Measurements from ENCODE around the gene ITPA.

The ITPA gene

DNA sequence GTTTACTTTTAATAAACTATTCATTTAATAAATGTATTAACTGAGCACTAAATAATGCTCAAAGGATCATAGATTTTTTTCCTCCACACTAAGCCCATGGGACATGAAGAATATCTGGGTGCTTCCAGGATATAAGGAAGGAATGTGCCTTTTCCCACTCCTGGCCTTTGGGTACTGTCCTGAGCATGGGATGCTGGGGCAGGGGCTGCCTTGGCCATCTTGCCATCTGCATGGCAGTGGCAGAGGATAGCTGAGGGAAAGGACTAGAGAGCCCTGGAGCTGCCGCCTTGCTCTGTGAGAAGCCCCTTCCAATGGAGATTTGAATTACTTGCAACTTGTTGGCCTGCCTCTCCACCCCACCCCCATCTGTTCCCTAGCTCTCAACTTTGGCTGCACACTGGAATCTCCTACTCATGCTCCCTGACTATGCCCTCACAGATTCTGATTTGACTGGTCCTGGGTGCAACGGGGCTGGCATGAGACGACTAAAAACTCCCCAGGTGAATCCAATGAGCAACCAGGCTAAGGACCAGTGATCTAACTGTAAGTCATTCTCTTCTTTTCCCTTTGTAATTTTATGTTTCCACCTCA, 20.4 kb upstream of the ITPA start:
- no peak overlapping the region for H3K4me3 ChIP-seq (ENCODE audit: low read depth, low read length)
- TF ChIP-seq, protein P1, sequence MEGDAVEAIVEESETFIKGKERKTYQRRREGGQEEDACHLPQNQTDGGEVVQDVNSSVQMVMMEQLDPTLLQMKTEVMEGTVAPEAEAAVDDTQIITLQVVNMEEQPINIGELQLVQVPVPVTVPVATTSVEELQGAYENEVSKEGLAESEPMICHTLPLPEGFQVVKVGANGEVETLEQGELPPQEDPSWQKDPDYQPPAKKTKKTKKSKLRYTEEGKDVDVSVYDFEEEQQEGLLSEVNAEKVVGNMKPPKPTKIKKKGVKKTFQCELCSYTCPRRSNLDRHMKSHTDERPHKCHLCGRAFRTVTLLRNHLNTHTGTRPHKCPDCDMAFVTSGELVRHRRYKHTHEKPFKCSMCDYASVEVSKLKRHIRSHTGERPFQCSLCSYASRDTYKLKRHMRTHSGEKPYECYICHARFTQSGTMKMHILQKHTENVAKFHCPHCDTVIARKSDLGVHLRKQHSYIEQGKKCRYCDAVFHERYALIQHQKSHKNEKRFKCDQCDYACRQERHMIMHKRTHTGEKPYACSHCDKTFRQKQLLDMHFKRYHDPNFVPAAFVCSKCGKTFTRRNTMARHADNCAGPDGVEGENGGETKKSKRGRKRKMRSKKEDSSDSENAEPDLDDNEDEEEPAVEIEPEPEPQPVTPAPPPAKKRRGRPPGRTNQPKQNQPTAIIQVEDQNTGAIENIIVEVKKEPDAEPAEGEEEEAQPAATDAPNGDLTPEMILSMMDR (conservative IDR thresholded peaks at IDR 0.05; ENCODE audit: low read depth, low read length) = no peak
- no peak for DNase-seq (ENCODE audit: low read depth)

DNA sequence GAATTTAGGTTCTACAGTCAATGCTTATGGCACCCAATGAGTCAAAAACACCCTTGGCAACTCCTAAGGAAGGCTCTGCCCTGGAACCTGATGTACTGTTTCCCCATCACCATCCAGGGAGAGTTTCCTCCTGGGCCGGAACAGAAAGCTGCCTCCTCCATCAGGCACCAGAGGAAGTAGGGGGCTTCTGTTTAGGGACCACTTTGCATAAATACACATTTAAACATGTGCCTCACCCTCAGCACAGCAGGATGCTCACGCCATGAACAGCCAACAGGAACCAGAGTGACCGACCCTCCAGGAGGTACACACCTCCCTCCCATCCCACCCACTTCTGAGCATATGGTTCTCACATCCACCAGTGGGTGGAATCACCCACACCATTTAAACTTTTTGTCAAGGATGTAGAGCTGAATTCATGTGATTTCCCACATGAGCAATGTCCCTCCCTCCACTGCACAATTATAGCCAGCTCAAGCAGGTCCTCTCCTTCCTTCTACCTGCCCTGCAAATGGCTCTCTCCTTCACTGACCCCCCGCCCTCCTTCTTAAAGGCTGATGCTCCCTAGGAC, 19.7 kb upstream of the ITPA start:
- H3K4me3 ChIP-seq (ENCODE audit: low read depth, low read length) = no peak overlapping the region
- no peak for DNase-seq (ENCODE audit: low read depth)
- TF ChIP-seq, protein P1 (conservative IDR thresholded peaks at IDR 0.05; ENCODE audit: low read depth, low read length) = no peak

DNA sequence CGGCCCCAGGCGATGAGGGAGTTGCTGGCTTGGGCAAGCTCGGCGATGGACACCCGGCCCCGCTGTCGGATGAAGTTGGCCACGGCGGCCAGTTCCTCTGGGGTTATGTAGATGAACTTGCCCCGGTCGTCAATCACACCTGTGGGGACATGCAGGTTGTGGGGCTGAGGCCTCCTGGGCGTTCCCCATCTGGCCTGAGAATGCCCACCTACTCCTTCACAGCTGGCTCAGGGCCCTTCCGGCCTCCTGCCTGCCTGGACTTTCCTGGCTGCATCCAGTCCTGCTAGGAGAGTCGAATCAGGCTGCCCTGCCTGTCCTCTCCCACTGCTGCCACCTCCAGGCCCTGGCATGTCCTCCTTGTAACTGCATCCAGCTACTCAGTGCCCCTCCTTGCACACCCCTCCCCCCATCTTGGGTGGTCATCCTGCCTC, 18.6 kb upstream of the ITPA start:
- no peak overlapping the region for H3K4me3 ChIP-seq (ENCODE audit: low read depth, low read length)
- no peak for DNase-seq (ENCODE audit: low read depth)
- TF ChIP-seq, protein P1 (conservative IDR thresholded peaks at IDR 0.05; ENCODE audit: low read depth, low read length) = no peak

DNA sequence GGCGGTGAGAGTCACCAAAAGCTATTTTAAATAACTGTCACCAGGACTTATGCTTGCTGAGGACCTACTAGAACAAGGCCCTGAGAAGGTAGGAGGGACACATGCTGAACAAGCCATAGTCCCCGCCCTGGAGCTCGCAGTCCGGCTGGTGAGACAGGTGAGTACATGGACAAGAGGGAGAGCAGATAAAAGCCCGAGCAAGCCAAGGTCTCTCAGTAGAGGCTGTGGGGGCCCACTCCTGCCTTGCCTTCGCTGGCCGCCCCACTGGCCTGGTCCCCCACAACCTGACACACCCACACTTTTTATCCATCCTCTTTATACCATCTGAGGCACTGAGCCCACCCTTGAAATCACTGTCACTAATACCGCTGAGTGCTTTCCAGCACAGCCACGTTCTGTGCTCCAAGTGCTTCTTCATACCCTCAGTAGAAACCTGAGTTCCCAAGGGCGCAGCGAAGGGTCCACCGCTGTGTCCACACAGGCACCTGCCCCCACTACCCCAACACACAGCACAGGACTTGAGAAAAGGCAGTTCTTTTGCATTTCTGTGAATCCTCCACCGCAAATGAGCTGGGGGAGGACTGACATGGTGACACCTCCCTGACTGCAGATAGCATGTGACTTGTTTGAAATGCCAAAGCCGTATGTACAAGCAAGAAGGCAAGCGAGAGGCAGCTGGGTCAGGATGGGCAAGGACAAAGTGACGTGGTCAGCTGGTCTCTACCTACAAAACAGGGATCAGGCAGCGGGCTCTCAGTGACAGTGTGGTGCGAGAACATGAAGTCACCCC, 16.9 kb upstream of the ITPA start:
- TF ChIP-seq, protein P1 (conservative IDR thresholded peaks at IDR 0.05; ENCODE audit: low read depth, low read length) = no peak
- no peak for DNase-seq (ENCODE audit: low read depth)

DNA sequence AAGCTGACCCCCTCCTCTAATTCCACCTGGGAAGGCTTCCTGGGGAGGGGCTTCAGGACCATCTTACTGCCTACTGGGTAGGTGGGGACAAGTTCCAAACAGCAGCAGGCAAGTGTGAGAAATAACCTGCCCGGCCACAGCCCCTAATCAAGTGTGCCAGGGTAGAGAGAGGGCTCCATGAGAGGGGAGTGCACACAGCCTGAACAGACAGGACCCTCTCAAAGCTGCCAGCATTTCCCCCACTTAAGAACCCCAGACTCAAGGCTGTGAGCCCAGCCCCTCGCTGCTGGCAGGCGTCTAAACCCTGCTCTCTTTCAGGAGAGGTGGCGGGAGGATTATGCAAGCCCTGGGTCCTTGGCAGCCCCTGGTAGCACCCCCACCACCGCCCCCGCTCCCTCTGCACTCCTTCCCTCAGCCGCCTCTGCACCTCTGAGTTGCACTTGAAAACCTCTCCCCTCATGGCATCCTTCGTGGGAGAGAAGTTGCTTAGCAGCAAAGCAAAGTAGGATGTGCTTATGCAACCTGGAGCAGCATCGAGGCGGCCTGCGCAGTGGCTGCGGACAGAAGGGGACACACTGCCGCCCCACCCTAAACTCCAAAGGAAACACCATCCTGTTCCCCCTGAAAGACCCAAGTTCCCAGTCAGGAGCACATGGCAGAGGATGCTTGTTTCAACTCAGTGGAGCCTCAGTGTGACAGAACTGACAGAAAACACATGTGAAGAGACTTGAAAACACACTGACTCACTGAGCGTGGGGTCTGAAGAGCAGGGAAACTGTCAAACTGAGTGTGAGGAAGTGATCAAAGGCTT, 15.3 kb upstream of the ITPA start:
- TF ChIP-seq, protein P1 (conservative IDR thresholded peaks at IDR 0.05; ENCODE audit: low read depth, low read length) = no peak
- H3K4me3 ChIP-seq (ENCODE audit: low read depth, low read length) = no peak overlapping the region
- no peak for DNase-seq (ENCODE audit: low read depth)

More for the DNA sequence above, 16.9 kb upstream of the ITPA start:
- no peak overlapping the region for H3K4me3 ChIP-seq (ENCODE audit: low read depth, low read length)

DNA sequence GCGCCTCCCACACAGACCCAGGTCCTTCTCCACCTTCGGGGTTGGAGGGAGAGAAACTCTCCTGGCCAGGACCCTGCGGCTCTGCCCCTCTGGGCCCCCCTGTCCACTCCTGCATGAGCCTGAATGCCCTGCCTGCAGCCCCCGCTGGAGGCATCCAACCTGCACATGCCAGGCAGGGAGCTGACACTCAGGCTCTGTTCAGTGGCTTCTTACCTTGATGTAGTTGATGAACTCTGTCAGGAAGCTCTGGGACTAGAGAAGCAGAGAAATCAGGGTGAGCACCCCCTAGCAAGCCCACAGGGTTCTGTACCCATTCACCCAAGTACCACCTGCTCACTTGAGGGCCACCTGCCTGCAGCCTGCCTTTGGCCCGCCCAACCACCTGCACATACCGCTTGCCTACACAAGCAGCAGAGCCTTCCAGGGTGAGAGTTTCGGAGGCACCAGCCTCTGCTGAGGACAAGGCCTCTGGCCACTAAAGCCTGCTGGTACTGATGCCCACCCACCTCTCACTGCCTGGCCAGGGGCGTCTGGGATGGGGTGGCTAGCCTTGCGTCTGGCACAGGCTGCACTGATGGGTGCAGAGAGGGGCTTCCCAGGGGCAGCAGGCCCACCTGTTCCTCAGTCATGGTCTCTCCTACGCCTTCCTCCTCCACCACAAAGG, 14.5 kb upstream of the ITPA start:
- no peak overlapping the region for H3K4me3 ChIP-seq (ENCODE audit: low read depth, low read length)
- TF ChIP-seq, protein P1 (conservative IDR thresholded peaks at IDR 0.05; ENCODE audit: low read depth, low read length) = no peak
- no peak for DNase-seq (ENCODE audit: low read depth)
